ENCODE measurements around the gene NTM. TPM values are rescaled to one million over a fixed set of nuclear protein-coding genes. Genes with fewer than 3 reads are reported as not detected.

The NTM gene
- total RNA-seq, 1 experiment from 2014 or later = 16.4 TPM

GRCh38 chr11:132263875-132264274 lies 893.5 kb downstream of the NTM start (continued):
- TF ChIP-seq FOXJ3 (CRISPR knock-in tag; IDR thresholded peaks at IDR 0.05; ENCODE audit: borderline replicate concordance) = no peak
- TF ChIP-seq GABPB1 (CRISPR knock-in tag; IDR thresholded peaks at IDR 0.05) = no peak

GRCh38 chr11:132264616-132265015 lies 894.2 kb downstream of the NTM start:
- ChIA-PET POLR2A (no interaction called here), CTCF (interaction anchor here (0.8 to 1.2 kb wide), 2 partner anchors 48 to 107 kb away, joined by 3 read pairs; no protein-coding TSS in a partner anchor)
- no peak for TF ChIP-seq TP53 (CRISPR knock-in tag; IDR thresholded peaks at IDR 0.05)
- no peak for TF ChIP-seq EMX1 (CRISPR knock-in tag; IDR thresholded peaks at IDR 0.05)
- no peak for TF ChIP-seq JAZF1 (CRISPR knock-in tag; IDR thresholded peaks at IDR 0.05)
- TF ChIP-seq AFF4 (CRISPR knock-in tag; IDR thresholded peaks at IDR 0.05; ENCODE audit: borderline replicate concordance) = no peak
- TF ChIP-seq RORB (CRISPR knock-in tag; IDR thresholded peaks at IDR 0.05) = no peak
- TF ChIP-seq ZNF425 (CRISPR knock-in tag; conservative IDR thresholded peaks at IDR 0.05) = no peak
- no peak for TF ChIP-seq MXD4 (CRISPR knock-in tag; IDR thresholded peaks at IDR 0.05; ENCODE audit: borderline replicate concordance)
- no peak for TF ChIP-seq RELA (CRISPR knock-in tag; IDR thresholded peaks at IDR 0.05; ENCODE audit: borderline replicate concordance)
- TF ChIP-seq NFE2L1 (CRISPR knock-in tag; IDR thresholded peaks at IDR 0.05) = no peak
- no peak for TF ChIP-seq JUN (CRISPR knock-in tag; IDR thresholded peaks at IDR 0.05)
- Mint-ChIP-seq H3K4me1 (peaks cover 10% of the 10 kb centered on the region), H3K27ac (no peak overlapping the region), H3K27me3 (ENCODE audit: low read depth) (no peaks in the 10 kb centered on the region), H3K36me3 (no peaks in the 10 kb centered on the region), H3K4me3 (no peak overlapping the region), H3K9me3 (no peaks in the 10 kb centered on the region)
- ATAC-seq (no peak), DNase-seq (ENCODE audit: low spot score) (no peak)

GRCh38 chr11:132278801-132279574 lies 908.6 kb downstream of the NTM start:
- ATAC-seq (peak; percentile 81), DNase-seq (ENCODE audit: low spot score) (no peak)
- Mint-ChIP-seq H3K36me3 (no peaks in the 10 kb centered on the region), H3K27me3 (ENCODE audit: low read depth) (no peaks in the 10 kb centered on the region), H3K4me1 (peaks cover 8% of the 10 kb centered on the region), H3K27ac (no peak overlapping the region; the same call in 1 of the 2 replicates), H3K4me3 (no peak overlapping the region), H3K9me3 (no peaks in the 10 kb centered on the region)
- POLR2A ChIA-PET = interaction anchor here (1.1 kb wide), 1 partner anchor 123 kb away, joined by 4 read pairs; no protein-coding TSS in a partner anchor
- CTCF ChIA-PET = interaction anchor here (0.6 to 1.4 kb wide), 12 partner anchors 15 to 662 kb away, joined by 3 to 10 read pairs (median 4); no protein-coding TSS in a partner anchor
- TF ChIP-seq ATF6 (CRISPR knock-in tag; IDR thresholded peaks at IDR 0.05) (no peak), TP53 (CRISPR knock-in tag; IDR thresholded peaks at IDR 0.05) (no peak), CTCF (IDR thresholded peaks at IDR 0.05) (peak; percentile 31; the same call in 1 of the 2 replicates), ZMAT4 (CRISPR knock-in tag; IDR thresholded peaks at IDR 0.05) (no peak), AFF4 (CRISPR knock-in tag; IDR thresholded peaks at IDR 0.05; ENCODE audit: borderline replicate concordance) (no peak), KAT7 (CRISPR knock-in tag; IDR thresholded peaks at IDR 0.05; ENCODE audit: borderline replicate concordance) (no peak), MAX (CRISPR knock-in tag; IDR thresholded peaks at IDR 0.05) (no peak), NFATC4 (CRISPR knock-in tag; IDR thresholded peaks at IDR 0.05) (no peak)
